ENCODE measurements around the gene WIZ. TPM values are rescaled to one million over a fixed set of nuclear protein-coding genes. Genes with fewer than 3 reads are reported as not detected.
A peak's percentile ranks its signal among the peaks of the same experiment; 100 is the strongest.

The WIZ gene
- total RNA-seq, 1 experiment from 2014 or later: 37.5 TPM

GRCh38 chr19:15401397-15401710, 48.4 kb downstream of the WIZ start:
- no peak for DNase-seq
- H3K36me3 ChIP-seq (ENCODE audit: control insufficient read depth, insufficient read depth, low read length): peaks cover 9% of the 10 kb centered on the region
- no peaks in the 10 kb centered on the region for H3K27me3 ChIP-seq (replicated peaks; ENCODE audit: control insufficient read depth, insufficient read depth, low read length)
- no peak overlapping the region for H3K4me3 Mint-ChIP-seq (ENCODE audit: unreplicated experiment)
- intact Hi-C loops (cut with micrococcal nuclease; ENCODE audit: unreplicated experiment): no loop called here
- no peaks in the 10 kb centered on the region for H3K27me3 Mint-ChIP-seq (ENCODE audit: insufficient read depth, unreplicated experiment)
- no peak for TF ChIP-seq CTCF (IDR thresholded peaks at IDR 0.05; ENCODE audit: insufficient read depth in 1 of 2, low read depth in 1 of 2, low read length in 1 of 2, severe bottlenecking in 1 of 2, unreplicated experiment in 1 of 2)
- CTCF ChIA-PET: no interaction called here
- H3K4me3 ChIP-seq (ENCODE audit: low read depth, low read length): no peak overlapping the region
- H3K4me1 ChIP-seq: no peaks in the 10 kb centered on the region
- no peaks in the 10 kb centered on the region for H3K9me3 Mint-ChIP-seq (ENCODE audit: unreplicated experiment)
- peaks cover 68% of the 10 kb centered on the region for H3K36me3 Mint-ChIP-seq (ENCODE audit: insufficient read depth, unreplicated experiment)
- H3K9me3 ChIP-seq: no peaks in the 10 kb centered on the region
- no peaks in the 10 kb centered on the region for H3K4me1 Mint-ChIP-seq (ENCODE audit: low read depth, unreplicated experiment)
- no TSS peak for BruUV-seq (replicated peaks)
- POLR2A ChIA-PET: no interaction called here
- no peak overlapping the region for H3K27ac Mint-ChIP-seq (ENCODE audit: unreplicated experiment)

- CTCF ChIA-PET: no interaction called here
- no peak for TF ChIP-seq CTCF (IDR thresholded peaks at IDR 0.05; ENCODE audit: insufficient read depth in 1 of 2, low read depth in 1 of 2, low read length in 1 of 2, severe bottlenecking in 1 of 2, unreplicated experiment in 1 of 2)
- intact Hi-C loops (cut with micrococcal nuclease; ENCODE audit: unreplicated experiment): no loop called here
- H3K4me1 ChIP-seq: no peaks in the 10 kb centered on the region
- no peaks in the 10 kb centered on the region for H3K27me3 ChIP-seq (replicated peaks; ENCODE audit: control insufficient read depth, insufficient read depth, low read length)
- H3K36me3 ChIP-seq (ENCODE audit: control insufficient read depth, insufficient read depth, low read length): peaks cover 11% of the 10 kb centered on the region
- no peak for DNase-seq
- Mint-ChIP-seq H3K4me1 (ENCODE audit: low read depth, unreplicated experiment) (no peaks in the 10 kb centered on the region), H3K36me3 (ENCODE audit: insufficient read depth, unreplicated experiment) (peaks cover 68% of the 10 kb centered on the region), H3K4me3 (ENCODE audit: unreplicated experiment) (no peak overlapping the region), H3K27me3 (ENCODE audit: insufficient read depth, unreplicated experiment) (no peaks in the 10 kb centered on the region), H3K27ac (ENCODE audit: unreplicated experiment) (no peak overlapping the region), H3K9me3 (ENCODE audit: unreplicated experiment) (no peaks in the 10 kb centered on the region)
- H3K9me3 ChIP-seq: no peaks in the 10 kb centered on the region
- H3K4me3 ChIP-seq (ENCODE audit: low read depth, low read length): no peak overlapping the region
- POLR2A ChIA-PET: no interaction called here
- TSS peak; percentile 34 for BruUV-seq (replicated peaks)
These were observed 49.0 kb downstream of the WIZ start for GRCh38 chr19:15400521-15401396.

- peaks cover 11% of the 10 kb centered on the region for H3K36me3 ChIP-seq (ENCODE audit: control insufficient read depth, insufficient read depth, low read length)
- H3K27ac Mint-ChIP-seq (ENCODE audit: unreplicated experiment): no peak overlapping the region
- no peaks in the 10 kb centered on the region for H3K9me3 ChIP-seq
- H3K4me3 Mint-ChIP-seq (ENCODE audit: unreplicated experiment): no peak overlapping the region
- no peak for DNase-seq
- POLR2A ChIA-PET: no interaction called here
- no peak for TF ChIP-seq CTCF (IDR thresholded peaks at IDR 0.05; ENCODE audit: insufficient read depth in 1 of 2, low read depth in 1 of 2, low read length in 1 of 2, severe bottlenecking in 1 of 2, unreplicated experiment in 1 of 2)
- no peaks in the 10 kb centered on the region for H3K9me3 Mint-ChIP-seq (ENCODE audit: unreplicated experiment)
- intact Hi-C loops (cut with micrococcal nuclease; ENCODE audit: unreplicated experiment): no loop called here
- H3K27me3 ChIP-seq (replicated peaks; ENCODE audit: control insufficient read depth, insufficient read depth, low read length): no peaks in the 10 kb centered on the region
- H3K4me3 ChIP-seq (ENCODE audit: low read depth, low read length): no peak overlapping the region
- no peaks in the 10 kb centered on the region for H3K4me1 ChIP-seq
- no peaks in the 10 kb centered on the region for H3K27me3 Mint-ChIP-seq (ENCODE audit: insufficient read depth, unreplicated experiment)
- H3K4me1 Mint-ChIP-seq (ENCODE audit: low read depth, unreplicated experiment): no peaks in the 10 kb centered on the region
- no TSS peak for BruUV-seq (replicated peaks)
- H3K36me3 Mint-ChIP-seq (ENCODE audit: insufficient read depth, unreplicated experiment): peaks cover 67% of the 10 kb centered on the region
- CTCF ChIA-PET: no interaction called here
These were observed 50.1 kb downstream of the WIZ start for GRCh38 chr19:15399635-15400034.

Measured in Caco-2 (cell line).